ENCODE data around the gene IFITM5. TPM values are rescaled to one million over a fixed set of nuclear protein-coding genes. Genes with fewer than 3 reads are reported as not detected.

Gene IFITM5
- total and polyA plus RNA-seq, 2 of the 8 experiments (the other 6 are each of a cell fraction or from before 2014, with no cell fraction given), result not detected

DNA sequence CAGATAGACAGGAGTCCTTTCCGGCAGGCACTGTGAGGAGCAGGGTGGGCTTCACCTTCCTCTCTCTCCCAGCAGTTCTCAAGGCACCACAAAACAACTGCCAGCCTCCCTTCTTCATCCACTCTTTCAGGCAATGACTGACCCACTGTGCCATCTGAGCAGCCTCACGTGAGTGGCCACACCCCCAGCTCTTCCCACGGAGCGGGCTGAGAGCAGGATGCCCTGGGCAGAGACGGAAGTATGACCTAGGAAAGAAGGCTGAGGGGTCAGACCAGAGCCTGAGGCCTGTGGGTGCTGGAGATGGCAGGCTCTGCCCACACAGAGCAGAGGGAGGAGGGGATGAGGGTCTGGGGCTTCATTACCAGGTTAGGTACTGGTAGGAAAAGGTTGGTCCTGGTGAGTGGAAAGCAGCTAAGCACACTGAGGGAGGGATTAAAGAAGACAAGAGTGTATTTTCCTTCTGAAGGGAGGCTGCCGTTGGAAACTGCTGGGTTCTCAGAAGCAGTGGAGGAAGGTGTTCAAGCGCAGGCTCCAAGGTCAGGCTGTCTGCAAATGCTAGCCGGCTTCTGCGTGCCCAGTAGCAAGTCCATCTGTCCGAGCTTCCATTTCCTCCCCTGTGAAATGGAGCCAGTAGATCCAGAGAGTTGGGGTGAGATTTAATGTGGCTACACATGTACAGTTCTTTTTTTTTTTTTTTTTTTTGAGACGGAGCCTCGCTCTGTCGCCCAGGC lies 16.5 kb downstream of the IFITM5 start (continued):
- TF ChIP-seq POU5F1 (IDR thresholded peaks at IDR 0.05; ENCODE audit: low read depth, low read length) (no peak), EP300 (IDR thresholded peaks at IDR 0.05; ENCODE audit: borderline replicate concordance in 1 of 2, low read depth in 2 of 2, low read length in 2 of 2) (no peak), BCL11A (IDR thresholded peaks at IDR 0.05; ENCODE audit: low read depth in 2 of 2, low read length in 2 of 2) (no peak)
- TF ChIP-seq, protein P1, sequence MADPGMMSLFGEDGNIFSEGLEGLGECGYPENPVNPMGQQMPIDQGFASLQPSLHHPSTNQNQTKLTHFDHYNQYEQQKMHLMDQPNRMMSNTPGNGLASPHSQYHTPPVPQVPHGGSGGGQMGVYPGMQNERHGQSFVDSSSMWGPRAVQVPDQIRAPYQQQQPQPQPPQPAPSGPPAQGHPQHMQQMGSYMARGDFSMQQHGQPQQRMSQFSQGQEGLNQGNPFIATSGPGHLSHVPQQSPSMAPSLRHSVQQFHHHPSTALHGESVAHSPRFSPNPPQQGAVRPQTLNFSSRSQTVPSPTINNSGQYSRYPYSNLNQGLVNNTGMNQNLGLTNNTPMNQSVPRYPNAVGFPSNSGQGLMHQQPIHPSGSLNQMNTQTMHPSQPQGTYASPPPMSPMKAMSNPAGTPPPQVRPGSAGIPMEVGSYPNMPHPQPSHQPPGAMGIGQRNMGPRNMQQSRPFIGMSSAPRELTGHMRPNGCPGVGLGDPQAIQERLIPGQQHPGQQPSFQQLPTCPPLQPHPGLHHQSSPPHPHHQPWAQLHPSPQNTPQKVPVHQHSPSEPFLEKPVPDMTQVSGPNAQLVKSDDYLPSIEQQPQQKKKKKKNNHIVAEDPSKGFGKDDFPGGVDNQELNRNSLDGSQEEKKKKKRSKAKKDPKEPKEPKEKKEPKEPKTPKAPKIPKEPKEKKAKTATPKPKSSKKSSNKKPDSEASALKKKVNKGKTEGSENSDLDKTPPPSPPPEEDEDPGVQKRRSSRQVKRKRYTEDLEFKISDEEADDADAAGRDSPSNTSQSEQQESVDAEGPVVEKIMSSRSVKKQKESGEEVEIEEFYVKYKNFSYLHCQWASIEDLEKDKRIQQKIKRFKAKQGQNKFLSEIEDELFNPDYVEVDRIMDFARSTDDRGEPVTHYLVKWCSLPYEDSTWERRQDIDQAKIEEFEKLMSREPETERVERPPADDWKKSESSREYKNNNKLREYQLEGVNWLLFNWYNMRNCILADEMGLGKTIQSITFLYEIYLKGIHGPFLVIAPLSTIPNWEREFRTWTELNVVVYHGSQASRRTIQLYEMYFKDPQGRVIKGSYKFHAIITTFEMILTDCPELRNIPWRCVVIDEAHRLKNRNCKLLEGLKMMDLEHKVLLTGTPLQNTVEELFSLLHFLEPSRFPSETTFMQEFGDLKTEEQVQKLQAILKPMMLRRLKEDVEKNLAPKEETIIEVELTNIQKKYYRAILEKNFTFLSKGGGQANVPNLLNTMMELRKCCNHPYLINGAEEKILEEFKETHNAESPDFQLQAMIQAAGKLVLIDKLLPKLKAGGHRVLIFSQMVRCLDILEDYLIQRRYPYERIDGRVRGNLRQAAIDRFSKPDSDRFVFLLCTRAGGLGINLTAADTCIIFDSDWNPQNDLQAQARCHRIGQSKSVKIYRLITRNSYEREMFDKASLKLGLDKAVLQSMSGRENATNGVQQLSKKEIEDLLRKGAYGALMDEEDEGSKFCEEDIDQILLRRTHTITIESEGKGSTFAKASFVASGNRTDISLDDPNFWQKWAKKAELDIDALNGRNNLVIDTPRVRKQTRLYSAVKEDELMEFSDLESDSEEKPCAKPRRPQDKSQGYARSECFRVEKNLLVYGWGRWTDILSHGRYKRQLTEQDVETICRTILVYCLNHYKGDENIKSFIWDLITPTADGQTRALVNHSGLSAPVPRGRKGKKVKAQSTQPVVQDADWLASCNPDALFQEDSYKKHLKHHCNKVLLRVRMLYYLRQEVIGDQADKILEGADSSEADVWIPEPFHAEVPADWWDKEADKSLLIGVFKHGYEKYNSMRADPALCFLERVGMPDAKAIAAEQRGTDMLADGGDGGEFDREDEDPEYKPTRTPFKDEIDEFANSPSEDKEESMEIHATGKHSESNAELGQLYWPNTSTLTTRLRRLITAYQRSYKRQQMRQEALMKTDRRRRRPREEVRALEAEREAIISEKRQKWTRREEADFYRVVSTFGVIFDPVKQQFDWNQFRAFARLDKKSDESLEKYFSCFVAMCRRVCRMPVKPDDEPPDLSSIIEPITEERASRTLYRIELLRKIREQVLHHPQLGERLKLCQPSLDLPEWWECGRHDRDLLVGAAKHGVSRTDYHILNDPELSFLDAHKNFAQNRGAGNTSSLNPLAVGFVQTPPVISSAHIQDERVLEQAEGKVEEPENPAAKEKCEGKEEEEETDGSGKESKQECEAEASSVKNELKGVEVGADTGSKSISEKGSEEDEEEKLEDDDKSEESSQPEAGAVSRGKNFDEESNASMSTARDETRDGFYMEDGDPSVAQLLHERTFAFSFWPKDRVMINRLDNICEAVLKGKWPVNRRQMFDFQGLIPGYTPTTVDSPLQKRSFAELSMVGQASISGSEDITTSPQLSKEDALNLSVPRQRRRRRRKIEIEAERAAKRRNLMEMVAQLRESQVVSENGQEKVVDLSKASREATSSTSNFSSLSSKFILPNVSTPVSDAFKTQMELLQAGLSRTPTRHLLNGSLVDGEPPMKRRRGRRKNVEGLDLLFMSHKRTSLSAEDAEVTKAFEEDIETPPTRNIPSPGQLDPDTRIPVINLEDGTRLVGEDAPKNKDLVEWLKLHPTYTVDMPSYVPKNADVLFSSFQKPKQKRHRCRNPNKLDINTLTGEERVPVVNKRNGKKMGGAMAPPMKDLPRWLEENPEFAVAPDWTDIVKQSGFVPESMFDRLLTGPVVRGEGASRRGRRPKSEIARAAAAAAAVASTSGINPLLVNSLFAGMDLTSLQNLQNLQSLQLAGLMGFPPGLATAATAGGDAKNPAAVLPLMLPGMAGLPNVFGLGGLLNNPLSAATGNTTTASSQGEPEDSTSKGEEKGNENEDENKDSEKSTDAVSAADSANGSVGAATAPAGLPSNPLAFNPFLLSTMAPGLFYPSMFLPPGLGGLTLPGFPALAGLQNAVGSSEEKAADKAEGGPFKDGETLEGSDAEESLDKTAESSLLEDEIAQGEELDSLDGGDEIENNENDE (IDR thresholded peaks at IDR 0.05; ENCODE audit: insufficient replicate concordance, low read length), result no peak
